Keratinocyte (primary cell): Measurements from ENCODE around the gene TMEM204.

ENCODE experiments used
- CTCF ChIP-seq, 3 experiments: IDR thresholded peaks in 1 of 3; conservative IDR thresholded peaks in 1 of 3; optimal IDR thresholded peaks in 1 of 3; 2 replicates in 2 of 3; 3 replicates in 1 of 3; pipeline versions ENCODE3 to v1.5.1; 2011; ENCODE audit warnings: low read length in 3 of 3, mild to moderate bottlenecking in 3 of 3, moderate library complexity in 2 of 3, control low read depth in 1 of 3, inconsistent platforms in 1 of 3; ENCODE audit not compliant: insufficient read depth in 2 of 3; ENCODE audit errors: extremely low read depth in 1 of 3
- EZH2 ChIP-seq: IDR thresholded peaks from one replicate; pipeline ENCODE4 v1.6.1; 2012; ENCODE audit warnings: inconsistent platforms, mild to moderate bottlenecking, low read length, moderate library complexity

- TF ChIP-seq CTCF (optimal IDR thresholded peaks at IDR 0.05 in 1 of 3, IDR thresholded peaks at IDR 0.05 in 1 of 3, conservative IDR thresholded peaks at IDR 0.05 in 1 of 3; ENCODE audit: extremely low read depth in 1 of 3, insufficient read depth in 2 of 3, low read length in 3 of 3) = no peak
- no peak for TF ChIP-seq EZH2
Measured at GRCh38 chr16:1537763-1538289, 4.4 kb downstream of the TMEM204 start.
